Activated CD4-positive, alpha-beta T cell treated with anti-CD3 and anti-CD28 coated beads for 36 hours (primary cell): Measurements from ENCODE around the gene NFIA. TPM values are rescaled to one million over a fixed set of nuclear protein-coding genes. Genes with fewer than 3 reads are reported as not detected.

Experiments
- ATAC-seq: fragments of 200-7000 bp; cut with Tn5 transposase; one replicate; pipeline ENCODE4 v1.10.0; 2021; ENCODE audit warnings: mild to moderate bottlenecking, moderate library complexity
- CTCF ChIA-PET: fragments of 350-600 bp; sonication (Branson Sonifier 250); formaldehyde crosslinking; loops from one replicate; lab custom pipeline; 2021; ENCODE audit warnings: antibody characterized with exemption; lab: Charles Lee
- POLR2A ChIA-PET: fragments of 350-600 bp; sonication (Branson Sonifier 250); formaldehyde crosslinking; loops from one replicate; lab custom pipeline; 2021; ENCODE audit warnings: antibody characterized with exemption, inconsistent platforms; lab: Charles Lee
- DNase-seq: peaks from one replicate; pipeline ENCODE4 v3.0.0-alpha.2; 2020
- H3K27ac Mint-ChIP-seq: one replicate; pipeline ENCODE4 v1.8.0; 2021; ENCODE audit warnings: mixed read lengths
- H3K27me3 Mint-ChIP-seq: one replicate; pipeline ENCODE4 v1.8.0; 2021; ENCODE audit warnings: mixed read lengths
- H3K36me3 Mint-ChIP-seq: one replicate; pipeline ENCODE4 v1.8.0; 2021; ENCODE audit warnings: low read depth, mixed read lengths
- H3K4me1 Mint-ChIP-seq: one replicate; pipeline ENCODE4 v1.8.0; 2021; ENCODE audit warnings: mixed read lengths
- H3K4me3 Mint-ChIP-seq: one replicate; pipeline ENCODE4 v1.8.0; 2021; ENCODE audit warnings: mild to moderate bottlenecking, moderate library complexity, mixed read lengths
- H3K9me3 Mint-ChIP-seq: one replicate; pipeline ENCODE4 v1.8.0; 2021; ENCODE audit warnings: low read depth, mixed read lengths
- intact Hi-C, 2 experiments: fragments of 100-400 bp; cut with DNase I in 1 of 2; cut with micrococcal nuclease in 1 of 2; formaldehyde crosslinking; loops; one replicate each; pipeline versions ENCODE4 v1.14.2 to v1.15.1; 2022 to 2024; cut with DNase I, micrococcal nuclease
- total RNA-seq, 2 experiments: library from RNA; stranded (reverse); gene quantifications; one replicate each; pipeline ENCODE4 v1.2.3, GENCODE V29; 2021

The NFIA gene
- total RNA-seq, 2 experiments from 2014 or later, result 3.0 to 3.2 TPM

DNA sequence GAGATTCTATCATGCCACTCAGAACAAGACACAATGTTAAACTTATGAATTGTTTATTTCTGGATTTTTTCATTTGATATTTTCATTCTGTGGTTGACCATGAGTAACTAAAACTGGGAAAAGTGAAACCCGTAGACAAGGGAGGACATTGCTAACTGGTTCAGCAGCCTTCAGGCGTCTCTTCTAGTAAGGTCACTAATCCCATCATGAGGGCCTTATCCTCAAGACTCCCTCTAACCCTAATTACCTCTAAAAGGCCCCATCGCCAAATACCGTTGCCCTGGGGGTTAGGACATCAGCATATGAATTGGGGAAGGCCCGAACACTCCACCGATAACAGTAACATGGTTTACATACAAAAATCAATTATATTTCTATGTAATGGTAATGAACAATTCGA is 394.9 kb downstream of the NFIA start:
- ChIA-PET POLR2A (no interaction called here), CTCF (no interaction called here)
- Mint-ChIP-seq H3K4me1 (no peaks in the 10 kb centered on the region), H3K27ac (no peak overlapping the region), H3K4me3 (no peak overlapping the region), H3K27me3 (peaks cover 13% of the 10 kb centered on the region), H3K36me3 (no peaks in the 10 kb centered on the region), H3K9me3 (no peaks in the 10 kb centered on the region)
- intact Hi-C loops, result no loop called here
- no peak for ATAC-seq
- DNase-seq, result no peak

DNA sequence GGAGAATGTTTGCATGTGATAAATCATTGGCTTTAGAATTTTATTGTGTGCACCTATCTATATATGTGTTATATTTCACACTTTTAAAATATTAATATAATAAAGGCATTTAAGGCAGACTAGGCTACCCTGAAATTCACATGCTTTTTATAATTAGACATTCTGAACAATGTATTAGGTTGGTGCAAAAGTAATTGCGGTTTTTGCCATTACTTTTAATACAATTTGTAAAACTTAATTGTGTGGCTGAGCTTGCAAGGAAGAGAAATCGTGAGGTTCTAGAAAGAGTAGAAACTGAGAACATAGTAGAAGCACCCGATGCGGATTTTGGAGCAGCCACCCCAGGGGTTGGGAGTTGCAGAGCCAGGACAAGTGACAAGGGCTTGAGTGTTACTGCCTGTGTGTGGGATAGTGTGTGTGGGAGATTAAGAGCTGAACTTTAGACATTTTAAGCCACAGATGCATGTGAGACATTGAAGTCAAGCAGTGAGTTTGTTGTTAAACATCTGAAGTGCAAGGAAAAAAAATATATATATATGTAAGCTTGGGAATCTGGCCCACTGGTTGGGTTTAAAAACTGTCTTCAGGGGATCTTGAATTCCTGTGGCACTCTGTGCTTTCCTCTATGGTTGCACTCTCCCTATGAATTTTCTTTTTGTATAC is 398.0 kb downstream of the NFIA start:
- Mint-ChIP-seq H3K36me3 (no peaks in the 10 kb centered on the region), H3K9me3 (no peaks in the 10 kb centered on the region), H3K4me1 (no peaks in the 10 kb centered on the region), H3K4me3 (no peak overlapping the region), H3K27me3 (peaks cover 9% of the 10 kb centered on the region), H3K27ac (no peak overlapping the region)
- no peak for DNase-seq
- intact Hi-C loops, result no loop called here
- ChIA-PET POLR2A (no interaction called here), CTCF (interaction anchor here (0.6 kb wide), 1 partner anchor 172 kb away, joined by 3 read pairs; no protein-coding TSS in a partner anchor)
- ATAC-seq, result no peak

DNA sequence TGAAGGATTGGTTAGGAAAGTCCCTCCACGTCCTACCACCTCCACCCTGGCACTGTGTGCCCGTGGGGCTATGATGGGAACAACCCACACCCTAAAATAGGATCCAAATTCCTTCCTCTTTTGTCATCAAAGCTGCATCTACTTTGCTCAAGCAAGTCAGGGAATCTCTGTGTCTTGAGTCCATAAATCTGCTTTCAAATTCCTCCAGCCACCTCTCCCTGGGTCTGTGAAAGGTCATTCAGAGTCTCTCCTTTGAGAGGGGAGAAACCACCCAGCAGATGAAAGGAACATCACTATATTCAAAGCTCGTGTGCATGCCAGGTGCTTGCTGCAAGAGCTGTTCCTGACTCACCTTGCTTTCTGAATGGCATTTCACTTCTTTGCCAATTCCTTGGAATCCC is 399.0 kb downstream of the NFIA start:
- Mint-ChIP-seq H3K4me1 (no peaks in the 10 kb centered on the region), H3K27me3 (peaks cover 7% of the 10 kb centered on the region), H3K27ac (no peak overlapping the region), H3K9me3 (no peaks in the 10 kb centered on the region), H3K4me3 (no peak overlapping the region), H3K36me3 (no peaks in the 10 kb centered on the region)
- ChIA-PET POLR2A (no interaction called here), CTCF (no interaction called here)
- DNase-seq (no peak), ATAC-seq (no peak)
- intact Hi-C loops, result no loop called here

DNA sequence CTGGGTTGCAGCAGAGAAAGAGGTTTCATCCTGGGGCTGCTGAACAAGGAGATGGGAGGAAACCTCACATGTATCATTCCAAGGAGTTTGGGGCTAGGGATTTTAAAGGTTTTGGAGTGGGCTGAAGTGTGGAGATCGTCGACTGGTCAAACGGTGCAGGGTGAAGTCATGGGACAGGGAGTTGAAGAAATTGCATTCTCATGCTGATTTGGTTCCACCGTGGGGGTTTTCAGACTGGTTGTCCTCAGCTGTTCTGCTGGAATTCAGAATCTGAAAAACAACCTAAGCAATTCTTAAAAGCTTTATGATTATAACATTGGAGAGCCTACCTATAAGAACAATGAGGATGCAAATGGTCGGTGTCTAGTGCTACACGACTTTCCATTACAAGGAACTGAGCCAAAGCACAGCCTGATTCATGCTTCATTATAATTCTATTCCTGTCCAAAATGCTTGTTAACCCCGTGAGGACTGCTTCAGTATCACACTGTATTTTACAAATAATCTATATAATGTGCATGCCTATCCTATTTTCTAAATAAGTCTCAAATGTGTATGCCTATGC is 399.9 kb downstream of the NFIA start:
- CTCF ChIA-PET, result no interaction called here
- intact Hi-C loops, result no loop called here
- peaks cover 5% of the 10 kb centered on the region for H3K27me3 Mint-ChIP-seq

DNA sequence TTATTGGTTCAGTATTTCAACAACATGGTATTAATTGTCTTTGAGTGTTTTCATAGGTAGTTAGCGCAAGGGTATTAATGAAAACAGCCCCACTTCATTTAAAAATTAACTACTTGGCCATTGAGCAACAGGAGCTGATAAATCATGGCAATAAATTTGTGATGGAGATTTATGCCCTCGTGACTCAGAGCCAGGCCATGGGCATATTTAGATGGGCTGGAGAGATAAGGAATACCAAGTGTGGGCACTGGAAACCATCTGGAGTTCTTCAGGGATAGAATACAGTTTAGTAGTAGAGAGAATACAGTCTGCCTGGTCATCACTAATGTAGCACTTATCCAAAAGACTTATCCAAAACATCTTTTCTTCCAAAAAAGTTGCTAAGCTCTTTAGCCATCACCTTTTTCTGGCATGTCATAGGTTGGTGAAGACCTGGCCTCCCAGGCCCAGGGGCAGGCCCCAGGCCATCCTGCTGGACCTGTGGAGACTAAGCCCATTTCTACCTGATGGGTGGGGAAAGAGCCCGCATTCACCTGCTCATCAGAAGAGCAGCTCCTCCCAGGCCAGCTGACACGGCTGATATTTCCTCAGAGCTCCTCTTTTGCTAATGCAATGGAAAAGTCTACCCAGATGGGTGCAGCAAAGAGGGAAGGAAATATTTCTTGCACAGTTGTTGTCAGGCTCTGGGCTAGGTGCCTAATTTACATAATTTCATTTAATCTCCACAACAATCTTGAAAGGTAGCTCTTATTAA is 404.6 kb downstream of the NFIA start:
- Mint-ChIP-seq H3K4me1 (no peaks in the 10 kb centered on the region), H3K27ac (no peak overlapping the region), H3K9me3 (no peaks in the 10 kb centered on the region), H3K4me3 (no peak overlapping the region), H3K27me3 (peaks cover 2% of the 10 kb centered on the region), H3K36me3 (no peaks in the 10 kb centered on the region)
- DNase-seq (no peak), ATAC-seq (no peak)
- intact Hi-C loops, result no loop called here
- CTCF ChIA-PET, result interaction anchor here (0.6 to 0.9 kb wide), 2 partner anchors 101 to 250 kb away, joined by 3 to 4 read pairs; no protein-coding TSS in a partner anchor
- POLR2A ChIA-PET, result no interaction called here

More for the DNA sequence above, 399.9 kb downstream of the NFIA start:
- ATAC-seq (no peak), DNase-seq (no peak)
- no peaks in the 10 kb centered on the region for H3K9me3 Mint-ChIP-seq
- H3K4me1 Mint-ChIP-seq, result no peaks in the 10 kb centered on the region
- POLR2A ChIA-PET, result no interaction called here
- no peak overlapping the region for H3K27ac Mint-ChIP-seq
- no peaks in the 10 kb centered on the region for H3K36me3 Mint-ChIP-seq
- no peak overlapping the region for H3K4me3 Mint-ChIP-seq

DNA sequence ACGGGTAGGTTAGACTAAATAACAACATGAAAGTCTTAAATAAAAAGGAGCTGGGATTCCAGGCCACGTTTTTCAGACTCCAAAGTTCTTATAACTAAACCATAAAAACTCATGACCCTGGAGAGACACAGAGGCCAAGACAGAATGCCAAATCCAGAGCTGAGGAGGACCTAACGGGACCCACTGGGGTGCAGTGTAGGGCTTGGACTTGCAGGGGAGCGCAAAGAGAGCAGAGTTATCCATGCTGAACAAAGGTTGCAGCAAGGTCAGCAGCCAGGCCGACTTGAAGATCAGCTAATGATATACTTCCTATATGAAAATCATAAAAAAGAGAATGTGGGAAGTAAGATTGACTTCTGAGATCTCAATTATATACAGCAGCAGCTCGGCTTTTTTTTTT is 405.4 kb downstream of the NFIA start:
- intact Hi-C loops, result no loop called here
- ChIA-PET CTCF (interaction anchor here (0.9 kb wide), 1 partner anchor 101 kb away, joined by 3 read pairs; no protein-coding TSS in a partner anchor), POLR2A (interaction anchor here (0.6 kb wide), 1 partner anchor 19 kb away, joined by 3 read pairs; no protein-coding TSS in a partner anchor)
- no peak overlapping the region for H3K4me3 Mint-ChIP-seq
- ATAC-seq (no peak), DNase-seq (no peak)
- no peaks in the 10 kb centered on the region for H3K9me3 Mint-ChIP-seq
- no peaks in the 10 kb centered on the region for H3K36me3 Mint-ChIP-seq
- H3K4me1 Mint-ChIP-seq, result no peaks in the 10 kb centered on the region
- H3K27me3 Mint-ChIP-seq, result no peaks in the 10 kb centered on the region
- H3K27ac Mint-ChIP-seq, result no peak overlapping the region

DNA sequence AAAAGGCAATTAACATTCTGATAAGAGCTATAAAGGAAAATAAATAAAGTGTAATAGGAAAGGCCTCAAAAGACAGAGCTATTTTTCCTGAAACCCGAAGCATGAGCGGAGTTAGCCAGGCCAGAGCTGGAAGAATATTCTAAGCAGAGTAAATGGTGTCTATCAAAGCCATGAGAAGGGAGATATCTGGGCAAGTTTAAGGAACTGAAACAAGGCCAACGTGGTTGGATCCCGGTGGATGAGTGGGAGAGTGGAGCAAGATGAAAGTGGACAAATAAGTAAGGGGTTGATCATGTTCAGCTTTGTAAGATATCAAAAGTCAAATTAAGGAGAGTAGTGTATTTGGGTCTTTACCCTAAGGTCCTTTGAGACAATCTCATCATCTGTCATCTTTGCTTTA is 408.6 kb downstream of the NFIA start:
- intact Hi-C loops, result no loop called here

DNA sequence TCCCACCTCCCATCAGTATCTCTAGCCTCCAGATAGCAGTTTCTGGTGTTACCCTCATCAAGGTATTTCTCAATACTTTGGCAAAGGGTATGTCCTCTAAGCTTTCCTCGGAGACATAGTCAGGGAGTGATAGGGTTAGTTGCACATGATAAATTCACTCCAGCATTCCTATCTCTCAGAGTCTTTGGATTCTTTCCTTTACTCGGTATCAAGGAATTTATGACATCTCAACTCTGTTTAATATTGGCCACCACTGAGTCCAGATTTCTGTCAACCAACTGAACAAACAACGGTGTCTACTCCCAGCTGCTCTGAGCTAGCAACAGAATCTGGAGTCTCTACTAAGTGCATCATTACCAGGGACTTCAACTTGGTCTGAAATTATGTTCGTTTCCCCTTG is 409.1 kb downstream of the NFIA start:
- H3K27me3 Mint-ChIP-seq, result no peaks in the 10 kb centered on the region
- ATAC-seq, result no peak
- no peak overlapping the region for H3K4me3 Mint-ChIP-seq
- H3K9me3 Mint-ChIP-seq, result no peaks in the 10 kb centered on the region
- intact Hi-C loops, result no loop called here
- no peaks in the 10 kb centered on the region for H3K4me1 Mint-ChIP-seq
- POLR2A ChIA-PET, result no interaction called here
- no peak for DNase-seq
- CTCF ChIA-PET, result no interaction called here
- H3K36me3 Mint-ChIP-seq, result no peaks in the 10 kb centered on the region
- no peak overlapping the region for H3K27ac Mint-ChIP-seq

More for the DNA sequence above, 408.6 kb downstream of the NFIA start:
- CTCF ChIA-PET, result no interaction called here
- no peak for ATAC-seq
- Mint-ChIP-seq H3K4me1 (no peaks in the 10 kb centered on the region), H3K36me3 (no peaks in the 10 kb centered on the region), H3K27me3 (no peaks in the 10 kb centered on the region), H3K9me3 (no peaks in the 10 kb centered on the region), H3K27ac (no peak overlapping the region), H3K4me3 (no peak overlapping the region)
- POLR2A ChIA-PET, result no interaction called here
- DNase-seq, result no peak

DNA sequence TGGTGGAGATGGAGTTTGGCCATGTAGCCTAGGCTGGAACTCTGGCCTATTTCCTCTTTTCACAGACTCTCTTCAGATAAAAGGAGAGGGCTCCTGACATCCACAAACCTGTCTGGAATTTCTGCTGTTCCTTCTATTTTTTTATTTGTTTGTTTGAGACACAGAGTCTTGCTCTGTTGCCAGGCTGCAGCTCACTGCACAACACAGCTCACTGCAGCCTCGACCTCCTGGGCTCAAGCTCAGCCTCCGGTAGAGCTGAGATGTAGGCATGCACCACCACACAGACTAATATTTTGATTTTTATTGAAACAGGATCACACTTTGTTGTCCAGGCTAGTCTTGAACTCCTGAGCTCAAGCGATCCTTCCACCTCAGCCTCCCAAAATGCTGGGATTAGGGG is 411.6 kb downstream of the NFIA start:
- Mint-ChIP-seq H3K27ac (no peak overlapping the region), H3K4me3 (no peak overlapping the region), H3K27me3 (no peaks in the 10 kb centered on the region), H3K9me3 (no peaks in the 10 kb centered on the region), H3K4me1 (no peaks in the 10 kb centered on the region), H3K36me3 (no peaks in the 10 kb centered on the region)
- ATAC-seq (no peak), DNase-seq (no peak)
- CTCF ChIA-PET, result interaction anchor here (0.6 kb wide), 1 partner anchor 18 kb away, joined by 3 read pairs; no protein-coding TSS in a partner anchor
- intact Hi-C loops, result no loop called here
- POLR2A ChIA-PET, result no interaction called here

DNA sequence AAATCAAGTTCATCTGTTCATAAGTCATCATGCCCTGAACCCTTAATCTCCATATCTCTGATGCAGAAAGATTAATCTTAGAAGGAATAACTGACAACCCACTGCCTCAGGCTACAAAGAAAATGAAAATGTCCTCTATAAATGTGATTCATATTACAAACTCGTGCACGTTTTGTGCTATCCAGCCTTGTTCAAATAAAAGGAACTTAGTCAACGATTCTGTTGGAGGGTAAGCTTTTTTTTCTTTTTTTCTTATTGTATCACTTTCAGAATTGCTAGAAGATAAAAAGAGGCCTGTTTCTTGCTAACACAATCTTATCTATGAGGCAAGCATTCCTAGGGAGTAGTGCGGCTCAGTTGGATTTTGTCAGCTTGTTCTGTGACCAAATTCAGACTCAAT is 414.1 kb downstream of the NFIA start:
- no peak overlapping the region for H3K27ac Mint-ChIP-seq
- POLR2A ChIA-PET, result no interaction called here
- H3K9me3 Mint-ChIP-seq, result no peaks in the 10 kb centered on the region
- intact Hi-C loops, result no loop called here
- no peaks in the 10 kb centered on the region for H3K4me1 Mint-ChIP-seq
- no peaks in the 10 kb centered on the region for H3K36me3 Mint-ChIP-seq
- CTCF ChIA-PET, result no interaction called here
- ATAC-seq (no peak), DNase-seq (no peak)
- no peaks in the 10 kb centered on the region for H3K27me3 Mint-ChIP-seq
- H3K4me3 Mint-ChIP-seq, result no peak overlapping the region

DNA sequence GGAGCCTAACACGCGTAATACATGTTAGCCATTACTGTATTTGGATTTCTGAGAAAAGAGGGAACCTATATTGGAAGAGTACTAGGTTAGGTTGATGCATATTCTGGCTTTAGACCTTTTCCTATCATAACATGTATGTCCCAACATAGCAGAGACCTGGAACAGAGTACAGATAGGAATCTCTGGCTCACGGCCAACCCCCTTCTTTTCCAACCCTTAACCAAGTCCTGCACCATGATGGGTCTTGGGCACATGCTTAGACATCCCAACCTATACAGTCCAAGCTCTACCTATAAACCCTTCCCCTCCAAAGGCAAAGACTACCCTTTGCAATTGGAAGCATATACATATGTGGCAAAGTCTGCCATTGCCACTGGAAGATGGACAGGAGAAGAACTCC is 414.7 kb downstream of the NFIA start:
- intact Hi-C loops, result no loop called here
- ATAC-seq (no peak), DNase-seq (no peak)
- H3K27me3 Mint-ChIP-seq, result no peaks in the 10 kb centered on the region
- no peak overlapping the region for H3K4me3 Mint-ChIP-seq
- no peaks in the 10 kb centered on the region for H3K9me3 Mint-ChIP-seq
- H3K27ac Mint-ChIP-seq, result no peak overlapping the region
- CTCF ChIA-PET, result no interaction called here
- POLR2A ChIA-PET, result no interaction called here
- H3K4me1 Mint-ChIP-seq, result no peaks in the 10 kb centered on the region
- H3K36me3 Mint-ChIP-seq, result no peaks in the 10 kb centered on the region

DNA sequence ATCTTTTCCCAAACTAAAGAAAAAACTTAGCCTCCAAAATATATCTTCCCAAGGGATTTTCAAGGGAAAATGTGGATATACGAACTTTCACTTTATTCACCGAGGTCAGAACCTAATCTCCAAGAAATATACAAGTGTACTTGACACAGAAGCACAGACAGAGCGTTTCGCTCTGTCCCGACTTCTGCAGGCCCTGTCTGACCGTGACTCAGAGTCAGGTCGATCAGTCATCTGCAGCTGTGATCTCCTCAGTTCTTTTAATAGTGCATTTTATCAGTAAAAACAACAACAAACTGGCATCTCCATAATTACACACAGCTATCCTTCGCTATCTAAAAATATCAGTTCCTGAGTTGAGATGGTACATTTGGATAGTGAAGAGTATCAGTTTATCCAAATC is 416.0 kb downstream of the NFIA start:
- ChIA-PET CTCF (interaction anchor here (0.6 kb wide), 1 partner anchor 352 kb away, joined by 3 read pairs; no protein-coding TSS in a partner anchor), POLR2A (no interaction called here)
- H3K4me3 Mint-ChIP-seq, result no peak overlapping the region

More for the DNA sequence above, 416.0 kb downstream of the NFIA start:
- H3K4me1 Mint-ChIP-seq, result peaks cover 4% of the 10 kb centered on the region
- DNase-seq (no peak), ATAC-seq (no peak)
- no peaks in the 10 kb centered on the region for H3K36me3 Mint-ChIP-seq
- H3K27ac Mint-ChIP-seq, result no peak overlapping the region
- no peaks in the 10 kb centered on the region for H3K9me3 Mint-ChIP-seq
- no peaks in the 10 kb centered on the region for H3K27me3 Mint-ChIP-seq
- intact Hi-C loops, result no loop called here
